ENCODE data around the gene POC1B.

GRCh38 chr12:89574736-89575208 lies 48.9 kb upstream of the POC1B start:
- TF ChIP-seq CTCF (IDR thresholded peaks at IDR 0.05 in 4 of 5, conservative IDR thresholded peaks at IDR 0.05 in 1 of 5) (no peak), POLR2A (IDR thresholded peaks at IDR 0.05) (no peak)
